Measurements from ENCODE around the gene AFF4.

DNA sequence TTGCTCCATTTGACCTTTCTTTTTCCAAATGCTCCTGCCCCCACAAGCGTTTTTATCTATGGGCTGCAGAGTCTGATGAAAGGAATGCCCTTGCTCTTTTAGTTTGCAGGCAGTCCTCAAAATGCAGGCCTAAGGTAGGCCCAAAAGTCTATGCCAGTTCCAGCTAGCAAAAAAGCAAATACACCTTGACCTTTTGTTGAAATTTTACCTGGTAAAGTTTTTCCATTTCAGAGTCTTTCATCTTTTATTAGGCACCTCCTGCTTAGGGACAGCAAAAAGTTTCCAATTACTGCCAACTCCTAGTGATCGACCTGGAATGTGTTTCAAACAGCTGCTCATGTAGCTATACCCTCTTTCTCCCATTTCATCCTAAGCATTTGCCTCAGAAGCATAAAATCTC lies 92.6 kb downstream of the AFF4 start:
- TF ChIP-seq, protein P1, sequence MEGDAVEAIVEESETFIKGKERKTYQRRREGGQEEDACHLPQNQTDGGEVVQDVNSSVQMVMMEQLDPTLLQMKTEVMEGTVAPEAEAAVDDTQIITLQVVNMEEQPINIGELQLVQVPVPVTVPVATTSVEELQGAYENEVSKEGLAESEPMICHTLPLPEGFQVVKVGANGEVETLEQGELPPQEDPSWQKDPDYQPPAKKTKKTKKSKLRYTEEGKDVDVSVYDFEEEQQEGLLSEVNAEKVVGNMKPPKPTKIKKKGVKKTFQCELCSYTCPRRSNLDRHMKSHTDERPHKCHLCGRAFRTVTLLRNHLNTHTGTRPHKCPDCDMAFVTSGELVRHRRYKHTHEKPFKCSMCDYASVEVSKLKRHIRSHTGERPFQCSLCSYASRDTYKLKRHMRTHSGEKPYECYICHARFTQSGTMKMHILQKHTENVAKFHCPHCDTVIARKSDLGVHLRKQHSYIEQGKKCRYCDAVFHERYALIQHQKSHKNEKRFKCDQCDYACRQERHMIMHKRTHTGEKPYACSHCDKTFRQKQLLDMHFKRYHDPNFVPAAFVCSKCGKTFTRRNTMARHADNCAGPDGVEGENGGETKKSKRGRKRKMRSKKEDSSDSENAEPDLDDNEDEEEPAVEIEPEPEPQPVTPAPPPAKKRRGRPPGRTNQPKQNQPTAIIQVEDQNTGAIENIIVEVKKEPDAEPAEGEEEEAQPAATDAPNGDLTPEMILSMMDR (IDR thresholded peaks at IDR 0.05): no peak
- no peak for TF ChIP-seq POLR2A (IDR thresholded peaks at IDR 0.05)
